ENCODE data around the gene RHOBTB3. TPM values are rescaled to one million over a fixed set of nuclear protein-coding genes. Genes with fewer than 3 reads are reported as not detected.

The RHOBTB3 gene
- total and polyA plus RNA-seq, 10 of the 15 experiments (the other 5 are each of a cell fraction or from before 2014, with no cell fraction given): 3.6 to 42.8 (median 8.4) TPM

DNA sequence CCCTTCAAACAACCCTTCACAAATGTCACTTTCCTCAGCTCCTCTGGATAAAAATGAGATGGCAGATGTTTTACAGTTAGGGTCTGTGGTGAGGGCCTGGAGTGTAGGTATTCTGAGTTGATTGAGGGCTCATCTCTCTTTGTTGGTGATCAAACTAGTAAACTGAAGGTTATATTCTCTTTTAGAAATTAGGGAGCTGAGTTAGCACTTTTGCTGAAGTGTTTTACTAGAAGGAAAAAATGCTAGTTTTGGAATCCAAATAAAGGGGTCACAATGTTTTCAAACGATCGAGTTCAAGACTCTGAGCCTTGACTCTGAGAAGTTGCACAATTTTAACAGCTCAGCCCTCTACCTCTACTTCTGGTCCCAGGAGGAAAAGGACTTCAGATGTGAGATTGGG lies 23.4 kb downstream of the RHOBTB3 start:
- Histone ChIP-seq H3K9ac (ENCODE audit: control insufficient read depth, insufficient read depth, low read length) (no peak overlapping the region), H3K4me3 (no peak overlapping the region), H4K20me1 (ENCODE audit: control insufficient read depth, insufficient read depth) (no peaks in the 10 kb centered on the region), H3K4me1 (ENCODE audit: control insufficient read depth, insufficient read depth, low read length) (no peaks in the 10 kb centered on the region), H3K4me2 (ENCODE audit: control insufficient read depth, insufficient read depth) (no peak overlapping the region), H3K36me3 (ENCODE audit: control insufficient read depth in 2 of 2, insufficient read depth in 2 of 2, low read length in 1 of 2) (peaks cover 4 to 7% of the 10 kb centered on the region in 2 experiments), H3K27me3 (replicated peaks in 1 of 2; ENCODE audit: control insufficient read depth in 2 of 2, insufficient read depth in 2 of 2, low read length in 1 of 2) (no peaks in the 10 kb centered on the region), H3K9me3 (replicated peaks; ENCODE audit: control insufficient read depth, insufficient read depth, low read length) (no peaks in the 10 kb centered on the region), H3K27ac (ENCODE audit: control insufficient read depth, insufficient read depth) (no peak overlapping the region), H2AFZ (ENCODE audit: control insufficient read depth, low read depth, low read length) (no peak overlapping the region), H3K79me2 (ENCODE audit: control insufficient read depth, insufficient read depth, low read length) (no peaks in the 10 kb centered on the region)
- ATAC-seq: no peak
- TF ChIP-seq, protein P1, sequence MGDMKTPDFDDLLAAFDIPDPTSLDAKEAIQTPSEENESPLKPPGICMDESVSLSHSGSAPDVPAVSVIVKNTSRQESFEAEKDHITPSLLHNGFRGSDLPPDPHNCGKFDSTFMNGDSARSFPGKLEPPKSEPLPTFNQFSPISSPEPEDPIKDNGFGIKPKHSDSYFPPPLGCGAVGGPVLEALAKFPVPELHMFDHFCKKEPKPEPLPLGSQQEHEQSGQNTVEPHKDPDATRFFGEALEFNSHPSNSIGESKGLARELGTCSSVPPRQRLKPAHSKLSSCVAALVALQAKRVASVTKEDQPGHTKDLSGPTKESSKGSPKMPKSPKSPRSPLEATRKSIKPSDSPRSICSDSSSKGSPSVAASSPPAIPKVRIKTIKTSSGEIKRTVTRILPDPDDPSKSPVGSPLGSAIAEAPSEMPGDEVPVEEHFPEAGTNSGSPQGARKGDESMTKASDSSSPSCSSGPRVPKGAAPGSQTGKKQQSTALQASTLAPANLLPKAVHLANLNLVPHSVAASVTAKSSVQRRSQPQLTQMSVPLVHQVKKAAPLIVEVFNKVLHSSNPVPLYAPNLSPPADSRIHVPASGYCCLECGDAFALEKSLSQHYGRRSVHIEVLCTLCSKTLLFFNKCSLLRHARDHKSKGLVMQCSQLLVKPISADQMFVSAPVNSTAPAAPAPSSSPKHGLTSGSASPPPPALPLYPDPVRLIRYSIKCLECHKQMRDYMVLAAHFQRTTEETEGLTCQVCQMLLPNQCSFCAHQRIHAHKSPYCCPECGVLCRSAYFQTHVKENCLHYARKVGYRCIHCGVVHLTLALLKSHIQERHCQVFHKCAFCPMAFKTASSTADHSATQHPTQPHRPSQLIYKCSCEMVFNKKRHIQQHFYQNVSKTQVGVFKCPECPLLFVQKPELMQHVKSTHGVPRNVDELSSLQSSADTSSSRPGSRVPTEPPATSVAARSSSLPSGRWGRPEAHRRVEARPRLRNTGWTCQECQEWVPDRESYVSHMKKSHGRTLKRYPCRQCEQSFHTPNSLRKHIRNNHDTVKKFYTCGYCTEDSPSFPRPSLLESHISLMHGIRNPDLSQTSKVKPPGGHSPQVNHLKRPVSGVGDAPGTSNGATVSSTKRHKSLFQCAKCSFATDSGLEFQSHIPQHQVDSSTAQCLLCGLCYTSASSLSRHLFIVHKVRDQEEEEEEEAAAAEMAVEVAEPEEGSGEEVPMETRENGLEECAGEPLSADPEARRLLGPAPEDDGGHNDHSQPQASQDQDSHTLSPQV (IDR thresholded peaks at IDR 0.05): no peak
- no peak for TF ChIP-seq CHD2 (IDR thresholded peaks at IDR 0.05; ENCODE audit: borderline replicate concordance, low read depth, low read length)
- no peak for TF ChIP-seq YBX1 (IDR thresholded peaks at IDR 0.05)
- TF ChIP-seq, protein P2, sequence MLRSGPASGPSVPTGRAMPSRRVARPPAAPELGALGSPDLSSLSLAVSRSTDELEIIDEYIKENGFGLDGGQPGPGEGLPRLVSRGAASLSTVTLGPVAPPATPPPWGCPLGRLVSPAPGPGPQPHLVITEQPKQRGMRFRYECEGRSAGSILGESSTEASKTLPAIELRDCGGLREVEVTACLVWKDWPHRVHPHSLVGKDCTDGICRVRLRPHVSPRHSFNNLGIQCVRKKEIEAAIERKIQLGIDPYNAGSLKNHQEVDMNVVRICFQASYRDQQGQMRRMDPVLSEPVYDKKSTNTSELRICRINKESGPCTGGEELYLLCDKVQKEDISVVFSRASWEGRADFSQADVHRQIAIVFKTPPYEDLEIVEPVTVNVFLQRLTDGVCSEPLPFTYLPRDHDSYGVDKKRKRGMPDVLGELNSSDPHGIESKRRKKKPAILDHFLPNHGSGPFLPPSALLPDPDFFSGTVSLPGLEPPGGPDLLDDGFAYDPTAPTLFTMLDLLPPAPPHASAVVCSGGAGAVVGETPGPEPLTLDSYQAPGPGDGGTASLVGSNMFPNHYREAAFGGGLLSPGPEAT (IDR thresholded peaks at IDR 0.05; ENCODE audit: low read depth): no peak
- no peak for TF ChIP-seq RAD51 (IDR thresholded peaks at IDR 0.05)
- TF ChIP-seq TAF1 (IDR thresholded peaks at IDR 0.05; ENCODE audit: borderline replicate concordance, low read depth, low read length): no peak
- TF ChIP-seq, protein P3, sequence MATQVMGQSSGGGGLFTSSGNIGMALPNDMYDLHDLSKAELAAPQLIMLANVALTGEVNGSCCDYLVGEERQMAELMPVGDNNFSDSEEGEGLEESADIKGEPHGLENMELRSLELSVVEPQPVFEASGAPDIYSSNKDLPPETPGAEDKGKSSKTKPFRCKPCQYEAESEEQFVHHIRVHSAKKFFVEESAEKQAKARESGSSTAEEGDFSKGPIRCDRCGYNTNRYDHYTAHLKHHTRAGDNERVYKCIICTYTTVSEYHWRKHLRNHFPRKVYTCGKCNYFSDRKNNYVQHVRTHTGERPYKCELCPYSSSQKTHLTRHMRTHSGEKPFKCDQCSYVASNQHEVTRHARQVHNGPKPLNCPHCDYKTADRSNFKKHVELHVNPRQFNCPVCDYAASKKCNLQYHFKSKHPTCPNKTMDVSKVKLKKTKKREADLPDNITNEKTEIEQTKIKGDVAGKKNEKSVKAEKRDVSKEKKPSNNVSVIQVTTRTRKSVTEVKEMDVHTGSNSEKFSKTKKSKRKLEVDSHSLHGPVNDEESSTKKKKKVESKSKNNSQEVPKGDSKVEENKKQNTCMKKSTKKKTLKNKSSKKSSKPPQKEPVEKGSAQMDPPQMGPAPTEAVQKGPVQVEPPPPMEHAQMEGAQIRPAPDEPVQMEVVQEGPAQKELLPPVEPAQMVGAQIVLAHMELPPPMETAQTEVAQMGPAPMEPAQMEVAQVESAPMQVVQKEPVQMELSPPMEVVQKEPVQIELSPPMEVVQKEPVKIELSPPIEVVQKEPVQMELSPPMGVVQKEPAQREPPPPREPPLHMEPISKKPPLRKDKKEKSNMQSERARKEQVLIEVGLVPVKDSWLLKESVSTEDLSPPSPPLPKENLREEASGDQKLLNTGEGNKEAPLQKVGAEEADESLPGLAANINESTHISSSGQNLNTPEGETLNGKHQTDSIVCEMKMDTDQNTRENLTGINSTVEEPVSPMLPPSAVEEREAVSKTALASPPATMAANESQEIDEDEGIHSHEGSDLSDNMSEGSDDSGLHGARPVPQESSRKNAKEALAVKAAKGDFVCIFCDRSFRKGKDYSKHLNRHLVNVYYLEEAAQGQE (IDR thresholded peaks at IDR 0.05; ENCODE audit: low read depth, low read length): no peak
- TF ChIP-seq MXI1 (IDR thresholded peaks at IDR 0.05; ENCODE audit: low read depth, low read length): no peak
- TF ChIP-seq LARP7 (IDR thresholded peaks at IDR 0.05): no peak
- TF ChIP-seq BRCA1 (IDR thresholded peaks at IDR 0.05; ENCODE audit: low read depth, low read length): no peak
- DNase-seq (ENCODE audit: low read depth, low spot score): no peak
- intact Hi-C loops (cut with micrococcal nuclease; ENCODE audit: unreplicated experiment) (no loop called here), in situ Hi-C loops (cut with MboI) (no loop called here)
- ChIA-PET CTCF (interaction anchor here (1.3 kb wide), 1 partner anchor 90 kb away, joined by 5 read pairs; no protein-coding TSS in a partner anchor), RAD21 (ENCODE audit: unreplicated experiment) (no interaction called here), SMC1A (ENCODE audit: uncharacterized antibody, unreplicated experiment) (interaction anchor here (0.9 to 1.8 kb wide), 5 partner anchors 9 to 108 kb away, joined by 3 to 6 read pairs (median 4); partner anchors contain the start of gene RFESD), POLR2A (no interaction called here)
- BruUV-seq (replicated peaks): no TSS peak
- 98% methylated on average over 2 of the region's 2 CpGs for WGBS (ENCODE audit: insufficient coverage, insufficient replicate concordance, low lambda C conversion rate, missing lambda C conversion rate)
- FAIRE-seq: no peak
